DND-41 (cell line): ENCODE measurements around the gene ELN.

Experiments used
- EZH2 ChIP-seq: IDR thresholded peaks from 3 replicates; pipeline ENCODE4 v1.6.1; 2012; ENCODE audit warnings: borderline replicate concordance, low read depth, mild to moderate bottlenecking, moderate library complexity, low read length, inconsistent platforms; ENCODE audit not compliant: severe bottlenecking
- TF ChIP-seq, protein P1 (sequence below): IDR thresholded peaks from 2 replicates; pipeline ENCODE4 v1.5.1; 2012; ENCODE audit warnings: borderline replicate concordance, low read length, moderate library complexity, mild to moderate bottlenecking; ENCODE audit not compliant: poor library complexity, severe bottlenecking; ENCODE audit errors: extremely low read depth

GRCh38 chr7:73997056-73997455, 30.9 kb upstream of the ELN start:
- no peak for TF ChIP-seq EZH2
- TF ChIP-seq, protein P1, sequence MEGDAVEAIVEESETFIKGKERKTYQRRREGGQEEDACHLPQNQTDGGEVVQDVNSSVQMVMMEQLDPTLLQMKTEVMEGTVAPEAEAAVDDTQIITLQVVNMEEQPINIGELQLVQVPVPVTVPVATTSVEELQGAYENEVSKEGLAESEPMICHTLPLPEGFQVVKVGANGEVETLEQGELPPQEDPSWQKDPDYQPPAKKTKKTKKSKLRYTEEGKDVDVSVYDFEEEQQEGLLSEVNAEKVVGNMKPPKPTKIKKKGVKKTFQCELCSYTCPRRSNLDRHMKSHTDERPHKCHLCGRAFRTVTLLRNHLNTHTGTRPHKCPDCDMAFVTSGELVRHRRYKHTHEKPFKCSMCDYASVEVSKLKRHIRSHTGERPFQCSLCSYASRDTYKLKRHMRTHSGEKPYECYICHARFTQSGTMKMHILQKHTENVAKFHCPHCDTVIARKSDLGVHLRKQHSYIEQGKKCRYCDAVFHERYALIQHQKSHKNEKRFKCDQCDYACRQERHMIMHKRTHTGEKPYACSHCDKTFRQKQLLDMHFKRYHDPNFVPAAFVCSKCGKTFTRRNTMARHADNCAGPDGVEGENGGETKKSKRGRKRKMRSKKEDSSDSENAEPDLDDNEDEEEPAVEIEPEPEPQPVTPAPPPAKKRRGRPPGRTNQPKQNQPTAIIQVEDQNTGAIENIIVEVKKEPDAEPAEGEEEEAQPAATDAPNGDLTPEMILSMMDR: no peak
